GM12891 (cell line): ENCODE measurements around the gene GID8.

Source experiments
- POLR2A ChIP-seq: IDR thresholded peaks from 2 replicates; pipeline ENCODE4 v1.6.1; 2011; ENCODE audit warnings: low read depth, low read length, control low read depth
- POLR2AphosphoS5 ChIP-seq: IDR thresholded peaks from 2 replicates; pipeline ENCODE4 v1.6.1; 2011; ENCODE audit warnings: low read depth, low read length, control low read depth
- TAF1 ChIP-seq: IDR thresholded peaks from 2 replicates; pipeline ENCODE4 v1.6.1; 2011; ENCODE audit warnings: low read depth, low read length, control low read depth

- no peak for TF ChIP-seq POLR2AphosphoS5
- no peak for TF ChIP-seq POLR2A
- no peak for TF ChIP-seq TAF1
Measured at GRCh38 chr20:62944184-62944583, 6.2 kb downstream of the GID8 start.
